H9 (cell line): ENCODE measurements around the gene PTPRN2. TPM values are rescaled to one million over a fixed set of nuclear protein-coding genes. Genes with fewer than 3 reads are reported as not detected.

ENCODE experiments used
- DNase-seq: peaks from one replicate; pipeline ENCODE4 v3.0.0-alpha.2; 2017
- H2AFZ ChIP-seq: one replicate; pipeline ENCODE4 v1.6.1; 2013; ENCODE audit warnings: mild to moderate bottlenecking, low read length, control low read depth, moderate library complexity
- H2AK5ac ChIP-seq: 2 replicates; pipeline ENCODE4 v1.6.1; 2013; ENCODE audit warnings: low read length, control low read depth, mixed read lengths; ENCODE audit not compliant: insufficient read length
- H2BK120ac ChIP-seq: one replicate; pipeline ENCODE4 v1.6.1; 2013; ENCODE audit warnings: low read depth, mild to moderate bottlenecking, low read length, control low read depth, inconsistent platforms; ENCODE audit not compliant: poor library complexity, severe bottlenecking
- H2BK12ac ChIP-seq: 2 replicates; pipeline ENCODE4 v1.6.1; 2013; ENCODE audit warnings: low read length, control low read depth, mixed read lengths, low read depth; ENCODE audit not compliant: insufficient read length
- H2BK15ac ChIP-seq: 2 replicates; pipeline ENCODE4 v1.6.1; 2013; ENCODE audit warnings: low read depth, low read length, control low read depth
- H2BK20ac ChIP-seq: one replicate; pipeline ENCODE4 v1.6.1; 2013; ENCODE audit warnings: low read depth, mild to moderate bottlenecking, low read length, control low read depth, inconsistent platforms; ENCODE audit not compliant: poor library complexity, severe bottlenecking
- H2BK5ac ChIP-seq: 2 replicates; pipeline ENCODE4 v1.6.1; 2013; ENCODE audit warnings: low read length, control low read depth, mixed read lengths; ENCODE audit not compliant: insufficient read length
- H3K14ac ChIP-seq: 2 replicates; pipeline ENCODE4 v1.6.1; 2013; ENCODE audit warnings: low read length, control low read depth; ENCODE audit not compliant: insufficient read depth
- H3K18ac ChIP-seq: 2 replicates; pipeline ENCODE4 v1.6.1; 2013; ENCODE audit warnings: low read depth, mild to moderate bottlenecking, mixed read lengths, low read length, control low read depth; ENCODE audit not compliant: insufficient read length
- H3K23ac ChIP-seq: 2 replicates; pipeline ENCODE4 v1.6.1; 2013; ENCODE audit warnings: low read length, control low read depth, mixed read lengths, low read depth; ENCODE audit not compliant: insufficient read length
- H3K23me2 ChIP-seq: 2 replicates; pipeline ENCODE4 v1.6.1; 2013; ENCODE audit warnings: low read depth, mild to moderate bottlenecking, mixed read lengths, low read length, control low read depth; ENCODE audit not compliant: insufficient read length, poor library complexity, severe bottlenecking
- H3K27ac ChIP-seq: 2 replicates; pipeline ENCODE4 v1.5.1; 2013; ENCODE audit warnings: low read length, control low read depth, mixed read lengths, low read depth; ENCODE audit not compliant: insufficient read length
- H3K27me3 ChIP-seq: 2 replicates; pipeline ENCODE4 v1.6.1; 2013; ENCODE audit warnings: low read length, control low read depth, inconsistent platforms; ENCODE audit not compliant: insufficient read depth
- H3K4ac ChIP-seq: 2 replicates; pipeline ENCODE4 v1.6.1; 2013; ENCODE audit warnings: low read depth, mild to moderate bottlenecking, control low read depth, inconsistent platforms, low read length, moderate library complexity
- H3K4me1 ChIP-seq: 2 replicates; pipeline ENCODE4 v1.6.1; 2013; ENCODE audit warnings: low read length, control low read depth, inconsistent platforms; ENCODE audit not compliant: insufficient read depth
- H3K4me2 ChIP-seq: 2 replicates; pipeline ENCODE4 v1.6.1; 2013; ENCODE audit warnings: low read length, control low read depth, mixed read lengths; ENCODE audit not compliant: insufficient read length, insufficient read depth
- H3K56ac ChIP-seq: 2 replicates; pipeline ENCODE4 v1.6.1; 2013; ENCODE audit warnings: low read depth, mild to moderate bottlenecking, mixed read lengths, low read length, control low read depth; ENCODE audit not compliant: insufficient read length
- H3K79me1 ChIP-seq: 2 replicates; pipeline ENCODE4 v1.6.1; 2013; ENCODE audit warnings: low read depth, mild to moderate bottlenecking, moderate library complexity, low read length, control low read depth, inconsistent platforms; ENCODE audit not compliant: insufficient read depth, poor library complexity, severe bottlenecking
- H3K79me2 ChIP-seq: 2 replicates; pipeline ENCODE4 v1.6.1; 2013; ENCODE audit warnings: low read length, control low read depth, inconsistent platforms; ENCODE audit not compliant: insufficient read depth
- H3K9ac ChIP-seq: 2 replicates; pipeline ENCODE4 v1.6.1; 2013; ENCODE audit warnings: low read length, control low read depth, mixed read lengths; ENCODE audit not compliant: insufficient read length; ENCODE audit errors: extremely low read depth
- H3K9me3 ChIP-seq: one replicate; pipeline ENCODE4 v1.6.1; 2013; ENCODE audit warnings: low read depth, low read length, inconsistent platforms; ENCODE audit not compliant: control insufficient read depth
- H3T11ph ChIP-seq: one replicate; pipeline ENCODE4 v1.6.1; 2013; ENCODE audit warnings: mild to moderate bottlenecking, low read length, control low read depth, inconsistent platforms
- H4K20me1 ChIP-seq: one replicate; pipeline ENCODE4 v1.6.1; 2013; ENCODE audit not compliant: control insufficient read depth, insufficient read length, insufficient read depth
- H4K5ac ChIP-seq: 2 replicates; pipeline ENCODE4 v1.6.1; 2013; ENCODE audit warnings: low read depth, mild to moderate bottlenecking, mixed read lengths, low read length, control low read depth; ENCODE audit not compliant: insufficient read length
- H4K8ac ChIP-seq: replicated peaks from 2 replicates; pipeline ENCODE4 v1.6.1; 2013; ENCODE audit warnings: low read length, control low read depth, mixed read lengths, low read depth; ENCODE audit not compliant: insufficient read length
- H4K91ac ChIP-seq: 2 replicates; pipeline ENCODE4 v1.6.1; 2013; ENCODE audit warnings: low read depth, mild to moderate bottlenecking, moderate library complexity, mixed read lengths, low read length, control low read depth; ENCODE audit not compliant: insufficient read length
- H3K27ac Mint-ChIP-seq, 3 experiments: 2 replicates in 2 of 3; 3 replicates in 1 of 3; pipeline ENCODE4 v1.8.0; 2020 to 2021; ENCODE audit warnings: mixed read lengths in 3 of 3, mild to moderate bottlenecking in 1 of 3, moderate library complexity in 1 of 3
- H3K27me3 Mint-ChIP-seq: 2 replicates; pipeline ENCODE4 v1.8.0; 2021; ENCODE audit warnings: low read depth, mild to moderate bottlenecking, moderate library complexity, mixed read lengths
- H3K36me3 Mint-ChIP-seq, 3 experiments: 2 replicates in 2 of 3; 3 replicates in 1 of 3; pipeline ENCODE4 v1.8.0; 2020 to 2021; ENCODE audit warnings: low read depth in 3 of 3, mixed read lengths in 3 of 3; ENCODE audit not compliant: insufficient read depth in 1 of 3
- H3K4me1 Mint-ChIP-seq, 2 experiments: 2 replicates each; pipeline ENCODE4 v1.8.0; 2020; ENCODE audit warnings: mixed read lengths in 2 of 2
- H3K4me3 Mint-ChIP-seq, 2 experiments: 2 replicates in 1 of 2; 3 replicates in 1 of 2; pipeline ENCODE4 v1.8.0; 2020 to 2021; ENCODE audit warnings: mild to moderate bottlenecking in 2 of 2, mixed read lengths in 2 of 2, moderate library complexity in 1 of 2
- H3K9me3 Mint-ChIP-seq, 2 experiments: 2 replicates in 1 of 2; 3 replicates in 1 of 2; pipeline ENCODE4 v1.8.0; 2020; ENCODE audit warnings: mild to moderate bottlenecking in 2 of 2, mixed read lengths in 2 of 2, moderate library complexity in 1 of 2
- WGBS: extraction: QIAGEN DNeasy Blood & Tissue Kit; methylation state at CpG from one replicate; pipeline ENCODE4 v1.1.7; 2013; ENCODE audit warnings: missing lambda C conversion rate, low lambda C conversion rate, mixed read lengths; ENCODE audit not compliant: insufficient read length; ENCODE audit errors: extremely low coverage; 5-methylcytosine and 5-hydroxymethylcytosine counted together
- total RNA-seq: library from RNA; stranded (reverse); gene quantifications from 2 replicates; pipeline ENCODE4 v1.2.1, GENCODE V29; 2021
- TF ChIP-seq, protein P1 (sequence below): fragments of 200-600 bp; sonication (generic); conservative IDR thresholded peaks from 3 replicates; pipeline ENCODE4 v1.8.0; 2021; ENCODE audit warnings: antibody characterized with exemption, mild to moderate bottlenecking

Gene PTPRN2
- total RNA-seq, 1 experiment from 2014 or later, result 5.2 TPM

DNA sequence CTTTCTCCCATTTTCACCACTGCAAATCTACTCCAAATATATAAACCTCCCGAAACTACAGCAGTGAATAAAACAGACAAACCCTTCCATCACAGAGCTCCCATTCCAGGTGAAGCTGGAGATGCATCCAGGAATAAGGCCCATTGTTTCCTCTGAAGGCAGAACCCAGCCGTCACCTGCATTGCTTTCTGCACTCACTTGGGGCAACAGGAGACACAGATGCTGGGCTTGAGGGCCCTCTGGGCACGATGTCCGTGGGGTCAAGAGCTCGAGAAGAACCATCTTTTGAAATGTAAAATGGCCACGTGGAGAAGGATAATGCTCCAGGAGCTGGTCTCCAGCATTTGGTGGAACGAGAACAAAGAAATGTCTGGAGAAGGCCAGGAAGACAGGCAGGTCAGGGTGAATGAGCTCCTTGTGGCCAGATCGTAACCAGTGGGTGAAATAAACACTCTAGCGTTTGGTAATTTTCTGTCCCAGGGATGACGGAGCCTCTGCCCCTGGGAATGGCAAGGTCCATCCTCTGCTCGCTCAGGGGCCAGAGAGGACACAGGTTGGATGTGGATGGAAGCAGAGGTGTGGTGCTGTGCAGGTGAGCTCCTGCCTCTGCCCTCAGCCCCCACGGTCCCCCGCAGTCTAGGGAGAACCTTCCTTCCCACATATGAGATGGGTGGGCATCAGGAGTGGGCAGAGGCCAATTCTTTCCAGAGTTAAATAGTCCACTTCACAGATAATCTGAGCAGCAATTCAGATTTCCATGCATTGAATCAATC is 694.7 kb downstream of the PTPRN2 start:
- Histone ChIP-seq H2BK15ac (no peak overlapping the region), H4K91ac (no peak overlapping the region), H3K4ac (no peak overlapping the region), H3T11ph (no peak overlapping the region), H2AFZ (no peak overlapping the region), H3K23ac (no peak overlapping the region), H3K14ac (no peak overlapping the region; the same call in 1 of the 2 replicates), H2AK5ac (no peak overlapping the region), H2BK120ac (no peak overlapping the region), H4K5ac (no peak overlapping the region), H3K56ac (no peak overlapping the region), H3K4me2 (no peak overlapping the region), H4K20me1 (no peaks in the 10 kb centered on the region), H3K27ac (no peak overlapping the region), H3K9me3 (no peaks in the 10 kb centered on the region), H3K27me3 (no peaks in the 10 kb centered on the region), H3K79me1 (no peaks in the 10 kb centered on the region), H3K18ac (no peak overlapping the region), H3K23me2 (no peaks in the 10 kb centered on the region), H3K9ac (no peak overlapping the region), H3K79me2 (no peaks in the 10 kb centered on the region), H3K4me1 (no peaks in the 10 kb centered on the region), H2BK12ac (no peak overlapping the region), H2BK5ac (no peak overlapping the region), H2BK20ac (no peak overlapping the region), H4K8ac (no peak overlapping the region)
- H3K4me1 Mint-ChIP-seq, result peaks cover 4 to 12% of the 10 kb centered on the region in 2 experiments; a peak in 3 of 4 replicates
- WGBS, result no CpG with 5 or more reads among the region's 13 CpGs
- DNase-seq, result no peak
- H3K36me3 Mint-ChIP-seq, result peaks cover 4 to 12% (median 10%) of the 10 kb centered on the region in 3 experiments; a peak in 6 of 7 replicates
- H3K9me3 Mint-ChIP-seq, result peaks cover 10 to 12% of the 10 kb centered on the region in 2 experiments
- TF ChIP-seq, protein P1, sequence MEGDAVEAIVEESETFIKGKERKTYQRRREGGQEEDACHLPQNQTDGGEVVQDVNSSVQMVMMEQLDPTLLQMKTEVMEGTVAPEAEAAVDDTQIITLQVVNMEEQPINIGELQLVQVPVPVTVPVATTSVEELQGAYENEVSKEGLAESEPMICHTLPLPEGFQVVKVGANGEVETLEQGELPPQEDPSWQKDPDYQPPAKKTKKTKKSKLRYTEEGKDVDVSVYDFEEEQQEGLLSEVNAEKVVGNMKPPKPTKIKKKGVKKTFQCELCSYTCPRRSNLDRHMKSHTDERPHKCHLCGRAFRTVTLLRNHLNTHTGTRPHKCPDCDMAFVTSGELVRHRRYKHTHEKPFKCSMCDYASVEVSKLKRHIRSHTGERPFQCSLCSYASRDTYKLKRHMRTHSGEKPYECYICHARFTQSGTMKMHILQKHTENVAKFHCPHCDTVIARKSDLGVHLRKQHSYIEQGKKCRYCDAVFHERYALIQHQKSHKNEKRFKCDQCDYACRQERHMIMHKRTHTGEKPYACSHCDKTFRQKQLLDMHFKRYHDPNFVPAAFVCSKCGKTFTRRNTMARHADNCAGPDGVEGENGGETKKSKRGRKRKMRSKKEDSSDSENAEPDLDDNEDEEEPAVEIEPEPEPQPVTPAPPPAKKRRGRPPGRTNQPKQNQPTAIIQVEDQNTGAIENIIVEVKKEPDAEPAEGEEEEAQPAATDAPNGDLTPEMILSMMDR, result no peak
- H3K27ac Mint-ChIP-seq, result no peak overlapping the region
- no peak overlapping the region for H3K4me3 Mint-ChIP-seq
- peaks cover 18% of the 10 kb centered on the region for H3K27me3 Mint-ChIP-seq
